GM11168 (cell line): ENCODE results near the gene GALNT17.
"Not testable (repeated sequence)": the region's sequence is repeated elsewhere in the genome, so short reads cannot be mapped to it uniquely, and the experiment has no call there.

ENCODE experiments used
- in situ Hi-C: fragments of 300-500 bp; cut with MboI; formaldehyde crosslinking; loops from one replicate; pipeline ENCODE4 v1.12.0; 2022; ENCODE audit warnings: low sequenced_read_pairs; ENCODE audit not compliant: unreplicated experiment

Gene GALNT17

GRCh38 chr7:71155236-71155635 is 23.3 kb downstream of the GALNT17 start:
- in situ Hi-C loops, result no loop called here

GRCh38 chr7:71157757-71158156 is 25.8 kb downstream of the GALNT17 start:
- in situ Hi-C loops, result no loop called here

GRCh38 chr7:71165708-71166107 is 33.8 kb downstream of the GALNT17 start:
- in situ Hi-C loops, result no loop called here

GRCh38 chr7:71171476-71171875 is 39.5 kb downstream of the GALNT17 start:
- in situ Hi-C loops, result no loop called here

GRCh38 chr7:71173955-71174354 is 42.0 kb downstream of the GALNT17 start:
- in situ Hi-C loops, result no loop called here

GRCh38 chr7:71182438-71182935 is 50.5 kb downstream of the GALNT17 start:
- in situ Hi-C loops, result no loop called here

- in situ Hi-C loops, result no loop called here
Observed at GRCh38 chr7:71184136-71184535, 52.2 kb downstream of the GALNT17 start.

- in situ Hi-C loops, result no loop called here
Observed at GRCh38 chr7:71184609-71185008, 52.7 kb downstream of the GALNT17 start.

- in situ Hi-C loops, result no loop called here
Observed at GRCh38 chr7:71186535-71187057, 54.7 kb downstream of the GALNT17 start.

GRCh38 chr7:71191771-71192170 is 59.8 kb downstream of the GALNT17 start:
- in situ Hi-C loops, result no loop called here

GRCh38 chr7:71193099-71193810 is 61.3 kb downstream of the GALNT17 start:
- in situ Hi-C loops, result no loop called here

GRCh38 chr7:71198391-71198790 is 66.4 kb downstream of the GALNT17 start:
- in situ Hi-C loops, result no loop called here

- in situ Hi-C loops, result no loop called here
Observed at GRCh38 chr7:71198887-71199286, 66.9 kb downstream of the GALNT17 start.

- in situ Hi-C loops, result no loop called here
Observed at GRCh38 chr7:71206184-71206583, 74.2 kb downstream of the GALNT17 start.

- in situ Hi-C loops, result no loop called here
Observed at GRCh38 chr7:71208881-71209280, 76.9 kb downstream of the GALNT17 start.

- in situ Hi-C loops, result not testable (repeated sequence)
Observed at GRCh38 chr7:71209484-71209883, 77.5 kb downstream of the GALNT17 start.

GRCh38 chr7:71210220-71210619 is 78.3 kb downstream of the GALNT17 start:
- in situ Hi-C loops, result no loop called here

GRCh38 chr7:71212433-71212832 is 80.5 kb downstream of the GALNT17 start:
- in situ Hi-C loops, result not testable (repeated sequence)

- in situ Hi-C loops, result no loop called here
Observed at GRCh38 chr7:71216211-71216610, 84.3 kb downstream of the GALNT17 start.

- in situ Hi-C loops, result no loop called here
Observed at GRCh38 chr7:71220210-71220695, 88.3 kb downstream of the GALNT17 start.

GRCh38 chr7:71221049-71221448 is 89.1 kb downstream of the GALNT17 start:
- in situ Hi-C loops, result no loop called here

GRCh38 chr7:71221549-71221948 is 89.6 kb downstream of the GALNT17 start:
- in situ Hi-C loops, result no loop called here
